ENCODE results near the gene GUCY1A1. TPM values are rescaled to one million over a fixed set of nuclear protein-coding genes. Genes with fewer than 3 reads are reported as not detected.

Gene GUCY1A1
- total RNA-seq, 2 experiments from 2014 or later = not detected

DNA sequence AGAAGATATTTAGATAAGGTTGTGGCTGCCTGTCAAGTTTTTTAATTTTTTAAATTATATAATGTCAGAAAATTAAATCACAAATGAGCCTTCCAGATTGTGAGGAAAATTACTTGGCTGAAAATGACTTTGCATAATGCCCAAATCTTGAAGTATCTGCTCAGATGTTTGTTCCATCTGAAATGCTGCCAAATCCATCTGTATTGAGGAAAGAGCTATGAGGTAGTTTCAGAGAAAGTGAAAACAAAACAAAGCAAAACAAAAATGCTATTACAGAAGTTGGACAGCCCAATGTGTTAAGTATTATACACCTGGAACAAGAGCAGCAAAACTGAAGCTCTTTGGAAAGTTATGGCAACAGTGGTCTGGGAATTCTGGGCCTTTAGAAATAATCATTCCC lies 68.8 kb downstream of the GUCY1A1 start:
- TF ChIP-seq CTCF (IDR thresholded peaks at IDR 0.05) = no peak
- Histone ChIP-seq H3K4me1 (ENCODE audit: insufficient read depth, low read length) (no peaks in the 10 kb centered on the region), H3K9me3 (ENCODE audit: control insufficient read depth in 1 of 2, insufficient read depth in 1 of 2, low read length in 2 of 2) (no peaks in the 10 kb centered on the region), H3K27me3 (ENCODE audit: control insufficient read depth in 1 of 2, insufficient read depth in 2 of 2, low read length in 2 of 2) (no peaks in the 10 kb centered on the region), H3K27ac (ENCODE audit: low read depth in 1 of 2, low read length in 2 of 2) (no peak overlapping the region), H3K36me3 (ENCODE audit: insufficient read depth, low read length) (no peaks in the 10 kb centered on the region), H3K4me3 (ENCODE audit: low read length) (no peak overlapping the region)
- no peaks in the 10 kb centered on the region for H3K4me1 Mint-ChIP-seq (ENCODE audit: low read depth)
- intact Hi-C loops (cut with DNase I, micrococcal nuclease) = no loop called here
- H3K27ac Mint-ChIP-seq = no peak overlapping the region
- H3K27me3 Mint-ChIP-seq = no peaks in the 10 kb centered on the region
- H3K36me3 Mint-ChIP-seq (ENCODE audit: low read depth) = no peaks in the 10 kb centered on the region
- POLR2A ChIA-PET = no interaction called here
- no peak for ATAC-seq (ENCODE audit: poor library complexity)
- DNase-seq = no peak
- CTCF ChIA-PET = no interaction called here
- no peaks in the 10 kb centered on the region for H3K9me3 Mint-ChIP-seq
- H3K4me3 Mint-ChIP-seq = no peak overlapping the region

GRCh38 chr4:155738548-155738947 lies 71.9 kb downstream of the GUCY1A1 start:
- no peaks in the 10 kb centered on the region for H3K4me1 ChIP-seq (ENCODE audit: insufficient read depth, low read length)
- H3K9me3 ChIP-seq (ENCODE audit: control insufficient read depth in 1 of 2, insufficient read depth in 1 of 2, low read length in 2 of 2) = no peaks in the 10 kb centered on the region
- Mint-ChIP-seq H3K4me3 (no peak overlapping the region), H3K9me3 (no peaks in the 10 kb centered on the region), H3K27ac (no peak overlapping the region), H3K36me3 (ENCODE audit: low read depth) (no peaks in the 10 kb centered on the region), H3K4me1 (ENCODE audit: low read depth) (no peaks in the 10 kb centered on the region), H3K27me3 (no peaks in the 10 kb centered on the region)
- DNase-seq (no peak), ATAC-seq (ENCODE audit: poor library complexity) (no peak)
- no peaks in the 10 kb centered on the region for H3K36me3 ChIP-seq (ENCODE audit: insufficient read depth, low read length)
- CTCF ChIA-PET = no interaction called here
- intact Hi-C loops (cut with DNase I, micrococcal nuclease) = no loop called here
- H3K27me3 ChIP-seq (ENCODE audit: control insufficient read depth in 1 of 2, insufficient read depth in 2 of 2, low read length in 2 of 2) = no peaks in the 10 kb centered on the region
- no peak overlapping the region for H3K4me3 ChIP-seq (ENCODE audit: low read length)
- POLR2A ChIA-PET = no interaction called here
- H3K27ac ChIP-seq (ENCODE audit: low read depth in 1 of 2, low read length in 2 of 2) = no peak overlapping the region
- TF ChIP-seq CTCF (IDR thresholded peaks at IDR 0.05) = no peak

- Histone ChIP-seq H3K4me3 (ENCODE audit: low read length) (no peak overlapping the region), H3K27ac (ENCODE audit: low read depth in 1 of 2, low read length in 2 of 2) (no peak overlapping the region), H3K27me3 (ENCODE audit: control insufficient read depth in 1 of 2, insufficient read depth in 2 of 2, low read length in 2 of 2) (no peaks in the 10 kb centered on the region), H3K36me3 (ENCODE audit: insufficient read depth, low read length) (no peaks in the 10 kb centered on the region), H3K4me1 (ENCODE audit: insufficient read depth, low read length) (no peaks in the 10 kb centered on the region), H3K9me3 (ENCODE audit: control insufficient read depth in 1 of 2, insufficient read depth in 1 of 2, low read length in 2 of 2) (no peaks in the 10 kb centered on the region)
- Mint-ChIP-seq H3K4me1 (ENCODE audit: low read depth) (no peaks in the 10 kb centered on the region), H3K36me3 (ENCODE audit: low read depth) (no peaks in the 10 kb centered on the region), H3K27ac (no peak overlapping the region), H3K9me3 (no peaks in the 10 kb centered on the region), H3K27me3 (no peaks in the 10 kb centered on the region), H3K4me3 (no peak overlapping the region)
- DNase-seq (no peak), ATAC-seq (ENCODE audit: poor library complexity) (no peak)
- POLR2A ChIA-PET = no interaction called here
- intact Hi-C loops (cut with DNase I, micrococcal nuclease) = no loop called here
- no peak for TF ChIP-seq CTCF (IDR thresholded peaks at IDR 0.05)
- CTCF ChIA-PET = no interaction called here
Measured at GRCh38 chr4:155741546-155741945, 74.9 kb downstream of the GUCY1A1 start.

All from CD4-positive, alpha-beta T cell (primary cell).